Liver (tissue), 9 donors: ENCODE results near the gene COL8A2. TPM values are rescaled to one million over a fixed set of nuclear protein-coding genes. Genes with fewer than 3 reads are reported as not detected.

Experiments used
- DNase-seq: peaks from one replicate; pipeline ENCODE4 v3.0.0-alpha.2; 2017; ENCODE audit warnings: low spot score
- H3K27ac ChIP-seq, 2 donors: one replicate each; pipeline ENCODE4 v1.7.0; 2013; ENCODE audit warnings: inconsistent platforms in 2 of 2, low read length in 2 of 2, control low read depth in 1 of 2, low read depth in 1 of 2, mild to moderate bottlenecking in 1 of 2
- H3K27me3 ChIP-seq, 4 donors: one replicate each; pipeline versions ENCODE4 v1.6.1 to v1.7.0; 2013; ENCODE audit warnings: low read length in 3 of 4, inconsistent platforms in 1 of 4, mild to moderate bottlenecking in 1 of 4, moderate library complexity in 1 of 4; ENCODE audit not compliant: control insufficient read depth in 4 of 4, insufficient read depth in 4 of 4
- H3K36me3 ChIP-seq, 4 donors: one replicate each; pipeline versions ENCODE4 v1.6.1 to v1.7.0; 2013; ENCODE audit warnings: low read length in 3 of 4, mild to moderate bottlenecking in 3 of 4, low read depth in 1 of 4, moderate library complexity in 1 of 4; ENCODE audit not compliant: control insufficient read depth in 4 of 4, insufficient read depth in 3 of 4
- H3K4me1 ChIP-seq, 4 donors: one replicate each; pipeline versions ENCODE4 v1.6.1 to v1.7.0; 2013; ENCODE audit warnings: low read length in 3 of 4, mild to moderate bottlenecking in 3 of 4, moderate library complexity in 1 of 4; ENCODE audit not compliant: control insufficient read depth in 4 of 4, insufficient read depth in 4 of 4
- H3K4me3 ChIP-seq, 3 donors: one replicate each; pipeline versions ENCODE4 v1.6.1 to v1.7.0; 2013; ENCODE audit warnings: low read length in 3 of 3, control low read depth in 1 of 3, low read depth in 1 of 3, mild to moderate bottlenecking in 1 of 3
- H3K9ac ChIP-seq, 2 donors: one replicate each; pipeline ENCODE4 v1.7.0; 2013; ENCODE audit warnings: low read length in 2 of 2, mild to moderate bottlenecking in 2 of 2, moderate library complexity in 2 of 2, control low read depth in 1 of 2, low read depth in 1 of 2
- H3K9me3 ChIP-seq, 4 donors: one replicate each; pipeline versions ENCODE4 v1.6.1 to v1.7.0; 2013; ENCODE audit warnings: low read length in 3 of 4; ENCODE audit not compliant: control insufficient read depth in 4 of 4
- CTCF ChIP-seq: fragments of 150-350 bp; IDR thresholded peaks from 2 replicates; pipeline ENCODE4 v1.5.1; 2017; ENCODE audit warnings: improper control_type of control experiment, low read depth, low read length; ENCODE audit not compliant: missing input control
- EGR1 ChIP-seq, 2 donors: IDR thresholded peaks; 2 replicates each; pipeline ENCODE4 v1.6.1; 2016 to 2018; ENCODE audit warnings: antibody characterized with exemption in 2 of 2, low read depth in 2 of 2
- FOXA1 ChIP-seq: IDR thresholded peaks from 2 replicates; pipeline ENCODE4 v1.6.1; 2016; ENCODE audit warnings: antibody characterized with exemption
- GABPA ChIP-seq, 2 donors: IDR thresholded peaks in 1 of 2; conservative IDR thresholded peaks in 1 of 2; 2 replicates each; pipeline ENCODE4 v1.6.1; 2016; ENCODE audit warnings: antibody characterized with exemption in 2 of 2, mild to moderate bottlenecking in 1 of 2, moderate library complexity in 1 of 2
- HNF4A ChIP-seq, 2 donors: conservative IDR thresholded peaks; 2 replicates each; pipeline ENCODE4 v1.6.1; 2016; ENCODE audit warnings: antibody characterized with exemption in 2 of 2, mild to moderate bottlenecking in 2 of 2
- HNF4G ChIP-seq: IDR thresholded peaks from 2 replicates; pipeline ENCODE4 v1.6.1; 2016; ENCODE audit warnings: antibody characterized with exemption
- MAX ChIP-seq: IDR thresholded peaks from 2 replicates; pipeline ENCODE4 v1.6.1; 2016; ENCODE audit warnings: antibody characterized with exemption
- NR2F2 ChIP-seq: IDR thresholded peaks from 2 replicates; pipeline ENCODE4 v1.6.1; 2016; ENCODE audit warnings: antibody characterized with exemption
- RAD21 ChIP-seq, 2 donors: IDR thresholded peaks; 2 replicates each; pipeline ENCODE4 v1.6.1; 2016; ENCODE audit warnings: antibody characterized with exemption in 2 of 2, mild to moderate bottlenecking in 2 of 2
- REST ChIP-seq: IDR thresholded peaks from 2 replicates; pipeline ENCODE4 v1.6.1; 2016; ENCODE audit warnings: antibody characterized with exemption, mild to moderate bottlenecking
- RXRA ChIP-seq, 2 donors: IDR thresholded peaks; 2 replicates each; pipeline ENCODE4 v1.6.1; 2017 to 2018; ENCODE audit warnings: antibody characterized with exemption in 2 of 2, mild to moderate bottlenecking in 1 of 2
- SP1 ChIP-seq: IDR thresholded peaks from 2 replicates; pipeline ENCODE4 v1.6.1; 2018; ENCODE audit warnings: antibody characterized with exemption, mild to moderate bottlenecking
- TAF1 ChIP-seq: conservative IDR thresholded peaks from 2 replicates; pipeline ENCODE4 v1.6.1; 2016; ENCODE audit warnings: antibody characterized with exemption, mild to moderate bottlenecking
- ZBTB33 ChIP-seq: IDR thresholded peaks from 2 replicates; pipeline ENCODE4 v1.6.1; 2016; ENCODE audit warnings: antibody characterized with exemption
- WGBS: extraction: QIAGEN DNeasy Blood & Tissue Kit; methylation state at CpG from one replicate; pipeline ENCODE4 v1.1.7; 2013; 5-methylcytosine and 5-hydroxymethylcytosine counted together
- polyA plus RNA-seq, 2 donors: library from polyadenylated mRNA; stranded (reverse) in 1 of 2; unstranded in 1 of 2; fragments of 200-250 nt in 1 of 2; fragments of >200 nt in 1 of 2; fragmentation: Nextera tagmentation in 1 of 2; extraction: Ambion mirVana in 1 of 2; gene quantifications; one replicate each; pipeline versions ENCODE4 v1.2.1 to v1.2.3, GENCODE V29; 2013 to 2015
- total RNA-seq, 2 donors: library from RNA; depleted of rRNA; stranded (reverse); fragments of >200 nt; gene quantifications; one replicate each; pipeline ENCODE4 v1.2.3, GENCODE V29; 2014
- donor health status: healthy.
- donor health status: healthy.
- donor health status: healthy.
- donor health status: healthy.
- donor health status: healthy.

COL8A2 gene
- total and polyA plus RNA-seq, 4 donors = 0.04 to 0.47 (median 0.35) TPM

GRCh38 chr1:36124404-36125128 lies 456 bp downstream of the COL8A2 start:
- Histone ChIP-seq H3K9ac (no peak overlapping the region), H3K4me3 (peak overlapping the region in 1 of 3 donors; percentile 40), H3K4me1 (peaks cover 0 to 3% (median 0%) of the 10 kb centered on the region in 4 donors), H3K27ac (no peak overlapping the region), H3K36me3 (no peaks in the 10 kb centered on the region), H3K9me3 (no peaks in the 10 kb centered on the region), H3K27me3 (no peaks in the 10 kb centered on the region)
- no peak for DNase-seq
- no peak for TF ChIP-seq RAD21 (IDR thresholded peaks at IDR 0.05)
- TF ChIP-seq TAF1 = no peak
- WGBS = 23% methylated on average over 42 of the region's 42 CpGs

GRCh38 chr1:36123356-36123755 lies 1.7 kb downstream of the COL8A2 start:
- Histone ChIP-seq H3K4me1 (peaks cover 0 to 3% (median 0%) of the 10 kb centered on the region in 4 donors), H3K9me3 (no peaks in the 10 kb centered on the region), H3K36me3 (no peaks in the 10 kb centered on the region), H3K27me3 (no peaks in the 10 kb centered on the region), H3K9ac (no peak overlapping the region), H3K4me3 (no peak overlapping the region), H3K27ac (no peak overlapping the region)
- 70% methylated on average over 8 of the region's 8 CpGs for WGBS
- TF ChIP-seq SP1 (no peak), REST (no peak), ZBTB33 (no peak), HNF4G (no peak), CTCF (no peak), EGR1 (IDR thresholded peaks at IDR 0.05; ENCODE audit: low read depth in 2 of 2) (no peak), NR2F2 (no peak), RAD21 (IDR thresholded peaks at IDR 0.05) (no peak), RXRA (IDR thresholded peaks at IDR 0.05) (no peak), MAX (no peak), FOXA1 (no peak), HNF4A (conservative IDR thresholded peaks at IDR 0.05) (no peak), GABPA (IDR thresholded peaks at IDR 0.05 in 1 of 2, conservative IDR thresholded peaks at IDR 0.05 in 1 of 2) (no peak)
- DNase-seq = no peak
